Measurements from ENCODE around the gene CFAP141. TPM values are rescaled to one million over a fixed set of nuclear protein-coding genes. Genes with fewer than 3 reads are reported as not detected.

Gene CFAP141
- total RNA-seq, 1 experiment from 2014 or later, result not detected

GRCh38 chr1:154171880-154172279 is 34.3 kb downstream of the CFAP141 start:
- DNase-seq (ENCODE audit: low read depth), result no peak

GRCh38 chr1:154171223-154171583 is 34.9 kb downstream of the CFAP141 start:
- DNase-seq (ENCODE audit: low read depth), result no peak

GRCh38 chr1:154170547-154171222 is 35.4 kb downstream of the CFAP141 start:
- no peak for DNase-seq (ENCODE audit: low read depth)

GRCh38 chr1:154167461-154167860 is 38.7 kb downstream of the CFAP141 start:
- DNase-seq (ENCODE audit: low read depth), result no peak

DNA sequence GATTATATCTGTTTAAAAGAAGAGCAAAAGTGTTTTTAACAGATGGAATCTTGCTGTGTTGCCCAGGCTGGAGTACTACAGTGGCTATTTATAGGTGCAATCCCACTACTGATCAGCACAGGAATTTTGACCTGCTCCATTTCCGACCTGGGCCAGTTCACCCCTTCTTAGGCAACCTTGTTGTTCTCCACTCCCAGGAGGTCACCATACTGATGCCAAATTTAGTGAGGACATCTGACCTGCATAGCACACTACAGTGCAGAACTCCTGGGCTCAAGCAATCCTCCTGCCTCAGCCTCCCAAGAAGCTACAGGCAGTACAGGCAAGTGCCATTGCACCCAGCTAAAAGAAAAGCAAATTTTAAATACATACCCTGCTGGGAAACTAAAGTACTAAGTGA is 39.9 kb downstream of the CFAP141 start:
- no peak for DNase-seq (ENCODE audit: low read depth)

GRCh38 chr1:154159554-154159953 is 46.6 kb downstream of the CFAP141 start:
- no peak for DNase-seq (ENCODE audit: low read depth)

DNA sequence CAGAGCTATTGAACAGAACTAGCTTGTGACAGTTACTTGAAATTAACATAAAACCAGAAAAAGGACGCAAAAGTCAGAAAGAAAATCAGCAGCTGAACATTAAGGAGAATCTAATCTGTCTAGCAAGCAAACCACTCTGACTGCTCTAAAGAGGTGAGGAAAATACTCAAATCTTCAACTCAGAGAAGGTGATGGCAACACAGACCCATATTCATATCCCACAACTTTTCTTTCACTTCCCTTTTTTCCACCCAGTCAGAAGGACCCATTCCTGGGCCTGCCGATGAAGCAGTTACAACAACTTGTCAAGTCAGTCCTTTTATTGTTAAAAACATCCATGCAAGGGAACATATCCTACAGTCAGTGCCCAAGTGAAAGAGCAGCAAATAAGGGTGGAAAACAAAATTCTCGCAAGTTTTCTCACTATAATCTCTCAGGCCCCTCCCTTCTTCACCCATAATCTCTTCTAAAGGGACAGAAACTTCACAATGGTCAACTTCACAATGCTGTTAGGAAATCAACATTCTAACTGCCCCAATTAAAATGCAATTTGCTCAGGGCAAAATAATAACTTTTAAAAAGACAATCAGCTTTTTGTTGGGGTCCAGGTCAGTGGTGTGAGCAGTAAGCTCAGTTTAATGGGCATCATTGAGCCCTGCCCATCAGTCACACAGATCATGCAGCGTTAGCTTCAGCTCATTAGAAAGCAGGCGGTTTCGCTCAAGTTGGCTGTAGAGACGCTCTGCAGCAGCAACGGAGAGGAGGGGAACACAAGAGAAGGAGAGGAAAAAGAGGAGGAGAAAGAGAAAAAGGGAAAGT is 47.6 kb downstream of the CFAP141 start:
- DNase-seq (ENCODE audit: low read depth), result no peak

DNA sequence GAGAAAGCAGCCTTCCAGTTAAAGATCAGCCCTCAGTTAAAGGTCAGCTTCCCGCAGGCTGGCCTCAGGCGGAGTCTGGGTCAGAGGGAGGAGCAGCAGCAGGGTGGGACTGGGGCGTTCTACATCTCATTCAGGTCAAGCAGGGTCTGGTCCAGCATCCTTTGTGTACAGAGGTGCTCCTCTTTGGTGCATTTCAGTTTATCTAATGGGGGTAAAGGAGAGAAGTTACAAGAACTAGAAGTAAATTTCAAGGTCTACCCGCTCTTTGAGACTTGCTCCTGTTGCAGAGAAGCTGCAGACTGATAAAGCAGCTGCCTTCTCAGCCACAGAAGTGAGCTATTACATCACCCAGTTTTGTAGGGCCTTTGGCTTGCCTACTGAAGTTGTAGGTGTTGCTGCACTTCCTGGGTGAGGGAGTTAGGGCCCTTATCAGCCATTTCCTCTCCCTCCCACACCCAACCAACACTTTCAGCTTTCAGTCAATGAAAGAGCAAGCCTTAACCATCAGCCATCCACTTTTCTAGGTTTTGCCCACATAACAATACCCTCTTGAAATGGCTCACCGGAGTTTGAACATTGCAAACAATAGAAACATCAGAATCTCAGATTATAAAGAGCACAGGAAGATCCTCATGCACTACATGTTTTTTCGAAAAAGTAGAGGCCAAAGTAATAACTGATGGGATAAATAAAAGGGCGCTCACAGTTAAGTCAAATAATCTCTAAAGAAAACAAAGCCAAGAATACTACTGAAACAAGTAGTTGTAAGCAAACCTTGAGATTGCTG is 48.4 kb downstream of the CFAP141 start:
- no peak for DNase-seq (ENCODE audit: low read depth)

DNA sequence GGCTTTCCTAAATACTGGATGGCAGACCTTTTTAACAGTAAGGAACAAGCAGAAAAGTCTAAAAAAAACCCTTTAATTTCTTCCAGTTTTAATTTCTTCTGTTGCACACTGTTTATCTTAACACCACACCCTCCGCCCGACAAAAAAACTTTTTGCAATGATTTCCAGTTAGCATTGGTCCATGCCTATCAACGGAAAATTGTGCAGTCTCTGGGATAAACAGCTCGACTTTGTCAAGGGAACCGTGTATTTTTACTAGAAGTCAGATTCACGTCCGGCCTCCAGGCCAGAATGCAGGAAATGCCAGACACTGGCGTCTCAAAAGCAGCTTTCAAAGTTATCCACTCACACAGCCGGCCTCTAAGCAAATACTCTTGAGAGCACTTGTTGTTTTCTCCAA is 50.9 kb downstream of the CFAP141 start:
- no peak for DNase-seq (ENCODE audit: low read depth)

- DNase-seq (ENCODE audit: low read depth), result no peak
Observed at GRCh38 chr1:154154534-154155191, 51.5 kb downstream of the CFAP141 start, which contains the start of gene NUP210L. Gene NUP210L (minus strand): TSS chr1:154155073.

DNA sequence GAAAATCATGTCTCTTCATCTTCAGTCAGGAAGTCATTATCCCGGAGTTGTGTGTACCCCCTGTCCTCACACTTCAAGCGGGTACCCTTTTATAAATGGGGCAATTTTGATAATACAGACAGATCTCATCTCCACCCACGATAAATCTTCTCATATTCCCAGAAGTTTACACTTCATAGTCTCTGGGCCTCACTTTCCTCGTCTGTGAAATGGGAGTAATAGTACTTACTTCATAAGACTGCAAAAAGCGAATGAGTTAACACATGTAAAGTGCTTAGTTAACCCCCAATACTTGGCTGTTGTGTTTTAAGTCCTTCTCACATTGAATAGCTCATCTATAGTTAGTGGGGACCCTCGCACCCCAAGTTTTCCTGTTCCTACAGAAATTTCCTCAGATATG is 52.1 kb downstream of the CFAP141 start:
- no peak for DNase-seq (ENCODE audit: low read depth)

- DNase-seq (ENCODE audit: low read depth), result no peak
Observed at GRCh38 chr1:154151311-154151710, 54.8 kb downstream of the CFAP141 start.

Other genes starting within 250 kb of the CFAP141 start
- gene CRTC2, start 247.7 kb downstream of the CFAP141 start, total RNA-seq (2014; rRNA removed; shearing (Covaris generic)), result 11.4 and 13.7 TPM in 2 replicates
- gene SLC39A1, start 242.8 kb downstream of the CFAP141 start, total RNA-seq (2014; rRNA removed; shearing (Covaris generic)), result 120 and 138 TPM in 2 replicates
- 6.5 and 9.6 TPM in 2 replicates for gene CREB3L4, start 238.4 kb downstream of the CFAP141 start, total RNA-seq (2014; rRNA removed; shearing (Covaris generic))
- 367 and 415 TPM in 2 replicates for gene JTB, start 228.7 kb downstream of the CFAP141 start, total RNA-seq (2014; rRNA removed; shearing (Covaris generic))
- gene RAB13, start 220.0 kb downstream of the CFAP141 start, total RNA-seq (2014; rRNA removed; shearing (Covaris generic)), result 36.7 and 45.6 TPM in 2 replicates
- 2,348 and 3,641 TPM in 2 replicates for gene RPS27, start 215.6 kb downstream of the CFAP141 start, total RNA-seq (2014; rRNA removed; shearing (Covaris generic))
- not detected in 2 replicates for gene NUP210L, start 51.3 kb downstream of the CFAP141 start, total RNA-seq (2014; rRNA removed; shearing (Covaris generic))
- gene TPM3, start 14.2 kb downstream of the CFAP141 start, total RNA-seq (2014; rRNA removed; shearing (Covaris generic)), result 679 and 714 TPM in 2 replicates
- 77.8 and 101 TPM in 2 replicates for gene UBAP2L, start 14.6 kb upstream of the CFAP141 start, total RNA-seq (2014; rRNA removed; shearing (Covaris generic))
- 92.3 and 123 TPM in 2 replicates for gene HAX1, start 66.3 kb upstream of the CFAP141 start, total RNA-seq (2014; rRNA removed; shearing (Covaris generic))
- not detected in 2 replicates for gene AQP10, start 114.8 kb upstream of the CFAP141 start, total RNA-seq (2014; rRNA removed; shearing (Covaris generic))
- gene ATP8B2, start 119.2 kb upstream of the CFAP141 start, total RNA-seq (2014; rRNA removed; shearing (Covaris generic)), result 48.6 and 57.2 TPM in 2 replicates
- 2.3 and 3.8 TPM in 2 replicates for gene IL6R, start 199.0 kb upstream of the CFAP141 start, total RNA-seq (2014; rRNA removed; shearing (Covaris generic))